GM12891 (cell line): Measurements from ENCODE around the gene GPR21.

ENCODE experiments used
- POLR2A ChIP-seq: IDR thresholded peaks from 2 replicates; pipeline ENCODE4 v1.6.1; 2011; ENCODE audit warnings: low read depth, low read length, control low read depth
- POLR2AphosphoS5 ChIP-seq: IDR thresholded peaks from 2 replicates; pipeline ENCODE4 v1.6.1; 2011; ENCODE audit warnings: low read depth, low read length, control low read depth

DNA sequence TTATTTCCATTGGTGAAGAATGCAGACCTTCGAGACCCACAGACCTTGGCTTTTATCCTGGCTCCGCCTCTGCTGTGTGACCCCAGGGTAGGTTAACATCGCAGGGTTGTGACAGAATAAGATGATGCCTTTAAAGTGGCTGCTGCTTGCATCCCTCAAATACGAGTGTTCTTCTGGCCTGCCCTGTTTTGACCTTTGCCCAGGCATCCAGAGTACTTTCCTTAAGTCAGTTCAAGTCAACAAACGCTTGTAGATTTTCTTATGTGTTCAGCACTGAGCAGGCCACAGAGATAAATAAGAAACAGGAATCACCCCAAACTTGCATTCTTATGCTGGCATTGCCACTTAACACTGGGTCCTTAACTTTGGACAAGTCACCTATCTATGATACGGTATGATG is 50.2 kb downstream of the GPR21 start:
- no peak for TF ChIP-seq POLR2AphosphoS5
- no peak for TF ChIP-seq POLR2A
